ENCODE measurements around the gene GTF2H3. TPM values are rescaled to one million over a fixed set of nuclear protein-coding genes. Genes with fewer than 3 reads are reported as not detected.

Gene GTF2H3
- total RNA-seq, 1 experiment from 2014 or later: 85.0 TPM

DNA sequence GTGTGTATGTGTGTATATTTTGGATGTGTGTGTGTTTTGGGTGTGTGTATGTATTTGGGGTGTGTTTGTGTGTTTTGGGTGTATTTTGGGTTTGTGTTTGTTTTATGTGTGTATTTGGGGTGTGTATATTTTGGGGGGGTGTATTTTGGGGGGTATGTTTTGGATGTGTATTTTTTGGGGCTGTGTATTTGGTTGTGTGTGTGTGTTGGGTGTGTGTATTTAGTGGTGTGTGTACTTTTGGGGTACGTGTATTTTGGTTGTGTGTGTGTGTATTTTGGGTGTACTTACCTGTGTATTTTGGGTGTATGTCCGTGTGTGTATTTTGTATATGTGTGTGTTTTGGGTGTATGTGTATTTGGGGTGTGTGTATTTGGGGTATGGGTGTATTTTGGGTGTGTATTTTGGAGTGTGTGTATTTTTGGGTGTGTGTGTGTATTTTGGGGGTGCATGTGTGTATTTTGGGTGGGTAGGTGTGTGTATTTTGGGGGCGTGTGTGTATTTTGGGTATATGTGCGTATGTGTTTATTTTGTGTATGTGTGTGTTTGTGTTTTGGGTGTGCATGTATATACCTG is 20.6 kb downstream of the GTF2H3 start:
- Mint-ChIP-seq H3K36me3 (ENCODE audit: insufficient read depth, unreplicated experiment) (peaks cover 85% of the 10 kb centered on the region), H3K4me3 (ENCODE audit: unreplicated experiment) (no peak overlapping the region), H3K4me1 (ENCODE audit: insufficient read depth, unreplicated experiment) (peaks cover under 1% of the 10 kb centered on the region), H3K9me3 (ENCODE audit: unreplicated experiment) (no peaks in the 10 kb centered on the region), H3K27ac (ENCODE audit: low read depth, unreplicated experiment) (no peak overlapping the region), H3K27me3 (ENCODE audit: insufficient read depth, unreplicated experiment) (no peaks in the 10 kb centered on the region)
- BruUV-seq (replicated peaks): no TSS peak
- DNase-seq (ENCODE audit: unreplicated experiment): no peak
- TF ChIP-seq, protein P1, sequence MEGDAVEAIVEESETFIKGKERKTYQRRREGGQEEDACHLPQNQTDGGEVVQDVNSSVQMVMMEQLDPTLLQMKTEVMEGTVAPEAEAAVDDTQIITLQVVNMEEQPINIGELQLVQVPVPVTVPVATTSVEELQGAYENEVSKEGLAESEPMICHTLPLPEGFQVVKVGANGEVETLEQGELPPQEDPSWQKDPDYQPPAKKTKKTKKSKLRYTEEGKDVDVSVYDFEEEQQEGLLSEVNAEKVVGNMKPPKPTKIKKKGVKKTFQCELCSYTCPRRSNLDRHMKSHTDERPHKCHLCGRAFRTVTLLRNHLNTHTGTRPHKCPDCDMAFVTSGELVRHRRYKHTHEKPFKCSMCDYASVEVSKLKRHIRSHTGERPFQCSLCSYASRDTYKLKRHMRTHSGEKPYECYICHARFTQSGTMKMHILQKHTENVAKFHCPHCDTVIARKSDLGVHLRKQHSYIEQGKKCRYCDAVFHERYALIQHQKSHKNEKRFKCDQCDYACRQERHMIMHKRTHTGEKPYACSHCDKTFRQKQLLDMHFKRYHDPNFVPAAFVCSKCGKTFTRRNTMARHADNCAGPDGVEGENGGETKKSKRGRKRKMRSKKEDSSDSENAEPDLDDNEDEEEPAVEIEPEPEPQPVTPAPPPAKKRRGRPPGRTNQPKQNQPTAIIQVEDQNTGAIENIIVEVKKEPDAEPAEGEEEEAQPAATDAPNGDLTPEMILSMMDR (IDR thresholded peaks at IDR 0.05; ENCODE audit: unreplicated experiment): no peak
- intact Hi-C loops (cut with micrococcal nuclease): no loop called here
- CTCF ChIA-PET: no interaction called here
- POLR2A ChIA-PET: no interaction called here

GRCh38 chr12:123655420-123655819 is 21.8 kb downstream of the GTF2H3 start:
- intact Hi-C loops (cut with micrococcal nuclease): no loop called here
- peaks cover 6% of the 10 kb centered on the region for H3K4me1 Mint-ChIP-seq (ENCODE audit: insufficient read depth, unreplicated experiment)
- ChIA-PET CTCF (interaction anchor here (0.7 kb wide), 1 partner anchor 534 kb away, joined by 3 read pairs; no protein-coding TSS in a partner anchor), POLR2A (interaction anchor here (1.1 kb wide), 1 partner anchor 9 kb away, joined by 3 read pairs; no protein-coding TSS in a partner anchor)
- no peaks in the 10 kb centered on the region for H3K9me3 Mint-ChIP-seq (ENCODE audit: unreplicated experiment)
- no peaks in the 10 kb centered on the region for H3K27me3 Mint-ChIP-seq (ENCODE audit: insufficient read depth, unreplicated experiment)
- peaks cover 73% of the 10 kb centered on the region for H3K36me3 Mint-ChIP-seq (ENCODE audit: insufficient read depth, unreplicated experiment)
- no TSS peak for BruUV-seq (replicated peaks)
- DNase-seq (ENCODE audit: unreplicated experiment): no peak
- TF ChIP-seq, protein P1 (IDR thresholded peaks at IDR 0.05; ENCODE audit: unreplicated experiment): no peak
- no peak overlapping the region for H3K27ac Mint-ChIP-seq (ENCODE audit: low read depth, unreplicated experiment)
- no peak overlapping the region for H3K4me3 Mint-ChIP-seq (ENCODE audit: unreplicated experiment)

GRCh38 chr12:123656392-123656791 is 22.8 kb downstream of the GTF2H3 start:
- peaks cover 66% of the 10 kb centered on the region for H3K36me3 Mint-ChIP-seq (ENCODE audit: insufficient read depth, unreplicated experiment)
- peaks cover 6% of the 10 kb centered on the region for H3K4me1 Mint-ChIP-seq (ENCODE audit: insufficient read depth, unreplicated experiment)
- no peak for DNase-seq (ENCODE audit: unreplicated experiment)
- ChIA-PET POLR2A (no interaction called here), CTCF (interaction anchor here (0.6 kb wide), 1 partner anchor 365 kb away, joined by 3 read pairs; no protein-coding TSS in a partner anchor)
- no peaks in the 10 kb centered on the region for H3K27me3 Mint-ChIP-seq (ENCODE audit: insufficient read depth, unreplicated experiment)
- no TSS peak for BruUV-seq (replicated peaks)
- TF ChIP-seq, protein P1 (IDR thresholded peaks at IDR 0.05; ENCODE audit: unreplicated experiment): no peak
- intact Hi-C loops (cut with micrococcal nuclease): no loop called here
- H3K9me3 Mint-ChIP-seq (ENCODE audit: unreplicated experiment): no peaks in the 10 kb centered on the region
- H3K27ac Mint-ChIP-seq (ENCODE audit: low read depth, unreplicated experiment): no peak overlapping the region
- H3K4me3 Mint-ChIP-seq (ENCODE audit: unreplicated experiment): no peak overlapping the region

- Mint-ChIP-seq H3K27me3 (ENCODE audit: insufficient read depth, unreplicated experiment) (no peaks in the 10 kb centered on the region), H3K4me1 (ENCODE audit: insufficient read depth, unreplicated experiment) (peaks cover 6% of the 10 kb centered on the region), H3K4me3 (ENCODE audit: unreplicated experiment) (no peak overlapping the region), H3K27ac (ENCODE audit: low read depth, unreplicated experiment) (no peak overlapping the region), H3K9me3 (ENCODE audit: unreplicated experiment) (no peaks in the 10 kb centered on the region), H3K36me3 (ENCODE audit: insufficient read depth, unreplicated experiment) (peaks cover 64% of the 10 kb centered on the region)
- BruUV-seq (replicated peaks): no TSS peak
- DNase-seq (ENCODE audit: unreplicated experiment): no peak
- TF ChIP-seq, protein P1 (IDR thresholded peaks at IDR 0.05; ENCODE audit: unreplicated experiment): no peak
- intact Hi-C loops (cut with micrococcal nuclease): no loop called here
- ChIA-PET CTCF (interaction anchor here (0.7 kb wide), 1 partner anchor 12 kb away, joined by 5 read pairs; no protein-coding TSS in a partner anchor), POLR2A (no interaction called here)
Observed at GRCh38 chr12:123657211-123657610, 23.6 kb downstream of the GTF2H3 start.

Measured in MCF 10A (cell line).